ENCODE data around the gene CFAP57.

Gene CFAP57

GRCh38 chr1:43302721-43303470 lies 130.8 kb downstream of the CFAP57 start:
- no peak for DNase-seq

- no peak for DNase-seq
Observed at GRCh38 chr1:43303471-43304313, 131.6 kb downstream of the CFAP57 start.
